Heart right ventricle (tissue), 16 donors: ENCODE measurements around the gene LNP1. TPM values are rescaled to one million over a fixed set of nuclear protein-coding genes. Genes with fewer than 3 reads are reported as not detected.

Experiments
- ATAC-seq, 8 donors: fragments of 200-7000 bp; cut with Tn5 transposase; one replicate each; pipeline ENCODE4 v1.9.1; 2020; ENCODE audit warnings: mild to moderate bottlenecking in 8 of 8, moderate library complexity in 8 of 8, moderate number of reproducible peaks in 1 of 8
- DNase-seq, 2 donors: peaks; one replicate each; pipeline ENCODE4 v3.0.0-alpha.2; 2020
- H3K27ac ChIP-seq, 10 donors: fragments of 200-600 bp; sonication (generic) in 2 of 10; one replicate each; pipeline versions ENCODE4 v1.5.0 to v1.8.0; 2020 to 2022; ENCODE audit warnings: mild to moderate bottlenecking in 3 of 10
- H3K27me3 ChIP-seq, 7 donors: fragments of 200-600 bp; one replicate each; pipeline ENCODE4 v1.8.0; 2021 to 2022; ENCODE audit warnings: mild to moderate bottlenecking in 2 of 7
- H3K36me3 ChIP-seq, 9 donors: fragments of 200-600 bp; sonication (generic) in 1 of 9; one replicate each; pipeline versions ENCODE4 v1.5.0 to v1.8.0; 2020 to 2022; ENCODE audit warnings: mild to moderate bottlenecking in 2 of 9
- H3K4me1 ChIP-seq, 9 donors: fragments of 200-600 bp; sonication (generic) in 1 of 9; one replicate each; pipeline versions ENCODE4 v1.5.0 to v1.8.0; 2020 to 2022; ENCODE audit warnings: mild to moderate bottlenecking in 4 of 9
- H3K4me3 ChIP-seq, 10 donors: fragments of 200-600 bp; sonication (generic) in 2 of 10; one replicate each; pipeline versions ENCODE4 v1.5.0 to v1.8.0; 2020 to 2022; ENCODE audit warnings: mild to moderate bottlenecking in 7 of 10, moderate library complexity in 2 of 10
- H3K9me3 ChIP-seq, 11 donors: fragments of 200-600 bp in 10 of 11; sonication (generic) in 2 of 11; one replicate each; pipeline versions ENCODE4 v1.5.0 to v1.8.0; 2013 to 2022; ENCODE audit warnings: mild to moderate bottlenecking in 2 of 11, control low read depth in 1 of 11, moderate library complexity in 1 of 11
- CTCF ChIP-seq, 9 donors: fragments of 200-600 bp; sonication (generic) in 2 of 9; IDR thresholded peaks; one replicate each; pipeline versions ENCODE4 v1.5.0 to v1.8.0; 2021 to 2022; ENCODE audit warnings: antibody characterized with exemption in 9 of 9, mild to moderate bottlenecking in 5 of 9, moderate library complexity in 1 of 9
- WGBS, 2 donors: extraction: QIAGEN DNeasy Blood & Tissue Kit; methylation state at CpG; one replicate each; pipeline ENCODE4 v1.1.7; 2013; ENCODE audit warnings: inconsistent platforms in 1 of 2; 5-methylcytosine and 5-hydroxymethylcytosine counted together
- intact Hi-C, 10 donors: fragments of 100-400 bp; cut with DNase I; formaldehyde crosslinking; loops; one replicate each; pipeline versions ENCODE4 v1.11.1 to v1.14.2; 2022
- polyA plus RNA-seq, 2 donors: library from polyadenylated mRNA; stranded (reverse); fragments of 200-250 nt; gene quantifications; one replicate each; pipeline ENCODE4 v1.2.3, GENCODE V29; 2013
- total RNA-seq, 10 donors: library from RNA; stranded (reverse); fragmentation: NEBNext Ultra II Directional in 3 of 10; extraction: Animal tissue kit (Norgen Biotek cat#: 25700) in 3 of 10; gene quantifications; one replicate each; pipeline versions ENCODE4 v1.2.1 to v1.2.4, GENCODE V29; 2021 to 2023
- donor health status: Arrhythmogenic right ventricular cardiomyopathy.
- donor health status: ischemic (EF 13 %, LVEDD 7.1; RV severe dilation, severe dysfunction).
- donor health status: healthy with polysubstance abuse.
- donor health status: DM: no; HTN: yes; CAD: no.
- donor health status: DM: no; HTN: no; CAD: no.
- donor health status: ischemic (EF 25% LVEDD 6.9; RV normal size, moderate dysfunction).
- donor health status: ischemic (EF 25% LVEDD 5.7; RV mildly dilated, moderate dysfunction).
- donor health status: healthy.
- donor health status: DM: yes; HTN: yes; CAD: no.
- donor health status: Ischemic cardiomyopathy.
- donor health status: ischemic (EF 35%, LVEDD 5.7; RV mildly dilated, moderate dysfunction).
- donor health status: nonischemic (EF 11% LVEDD 7.7; RV severe dilation, severe dysfunction).
- donor health status: DM: yes; HTN: yes; CAD: no.
- donor health status: PGD.
- donor health status: ischemic (EF 29% LVEDD 5.4; RV normal size, mild dysfunction).
- donor health status: nonischemic (EF 23%, LVEDD 6.1; RV moderate dilation, normal function).

The LNP1 gene
- total and polyA plus RNA-seq, 12 donors, result 1.2 to 5.3 (median 3.8) TPM

GRCh38 chr3:100458814-100459213 lies 57.5 kb downstream of the LNP1 start:
- Histone ChIP-seq H3K27ac (no peak overlapping the region), H3K27me3 (no peaks in the 10 kb centered on the region), H3K9me3 (no peaks in the 10 kb centered on the region), H3K4me3 (no peak overlapping the region), H3K36me3 (no peaks in the 10 kb centered on the region), H3K4me1 (no peaks in the 10 kb centered on the region)
- ATAC-seq (no peak), DNase-seq (no peak)
- 96 to 100% methylated on average over 1 of the region's 1 CpG for whole genome bisulfite sequencing, 2 donors
- intact Hi-C loops, result no loop called here
- TF ChIP-seq CTCF (IDR thresholded peaks at IDR 0.05), result no peak

GRCh38 chr3:100463002-100463401 lies 61.7 kb downstream of the LNP1 start:
- H3K27ac ChIP-seq, result no peak overlapping the region

GRCh38 chr3:100463646-100464155 lies 62.4 kb downstream of the LNP1 start:
- peaks cover 0 to 21% (median 0%) of the 10 kb centered on the region in 11 donors for H3K9me3 ChIP-seq
- TF ChIP-seq CTCF (IDR thresholded peaks at IDR 0.05), result no peak
- peaks cover 0 to 7% (median 0%) of the 10 kb centered on the region in 9 donors for H3K4me1 ChIP-seq
- no peaks in the 10 kb centered on the region for H3K27me3 ChIP-seq
- DNase-seq, result no peak
- no peak overlapping the region for H3K27ac ChIP-seq
- H3K4me3 ChIP-seq, result no peak overlapping the region
- WGBS, 2 donors, result 47 to 69% methylated on average over 3 of the region's 3 CpGs
- H3K36me3 ChIP-seq, result no peaks in the 10 kb centered on the region
- ATAC-seq, result no peak
- intact Hi-C loops, result loop anchor here in 9 of 10 donors (1.0 to 10.0 kb wide), 6 partner anchors 124 to 731 kb away; no protein-coding TSS in a partner anchor

More at GRCh38 chr3:100463002-100463401, 61.7 kb downstream of the LNP1 start:
- Histone ChIP-seq H3K27me3 (no peaks in the 10 kb centered on the region), H3K4me3 (no peak overlapping the region), H3K36me3 (no peaks in the 10 kb centered on the region), H3K4me1 (peaks cover 0 to 7% (median 0%) of the 10 kb centered on the region in 9 donors), H3K9me3 (peaks cover 0 to 14% (median 0%) of the 10 kb centered on the region in 11 donors)
- intact Hi-C loops, result loop anchor here in 8 of 10 donors (1.0 to 10.0 kb wide), 6 partner anchors 124 to 732 kb away; no protein-coding TSS in a partner anchor
- TF ChIP-seq CTCF (IDR thresholded peaks at IDR 0.05), result peak; percentile 33 to 78 (median 69)
- DNase-seq (peak in 1 of 2 donors; percentile 35), ATAC-seq (peak in 7 of 8 donors; percentile 71 to 81 (median 75))
- WGBS, 2 donors, result 3 to 4% methylated on average over 3 of the region's 3 CpGs

GRCh38 chr3:100465892-100466777 lies 64.8 kb downstream of the LNP1 start:
- no peak overlapping the region for H3K4me3 ChIP-seq
- H3K4me1 ChIP-seq, result peaks cover 0 to 7% (median 0%) of the 10 kb centered on the region in 9 donors
- H3K27ac ChIP-seq, result no peak overlapping the region
- ATAC-seq (no peak), DNase-seq (no peak)
- no peaks in the 10 kb centered on the region for H3K36me3 ChIP-seq
- 68 to 78% methylated on average over 3 of the region's 3 CpGs for WGBS, 2 donors
- H3K27me3 ChIP-seq, result no peaks in the 10 kb centered on the region
- peaks cover 0 to 31% (median 0%) of the 10 kb centered on the region in 11 donors for H3K9me3 ChIP-seq
- intact Hi-C loops, result loop anchor here in 5 of 10 donors (2.0 to 10.0 kb wide), 3 partner anchors 125 to 729 kb away; no protein-coding TSS in a partner anchor
- TF ChIP-seq CTCF (IDR thresholded peaks at IDR 0.05), result no peak
